ENCODE results near the gene OTX1.

OTX1 gene

GRCh38 chr2:63035169-63035568, 15.5 kb upstream of the OTX1 start:
- no peak overlapping the region for H3K27ac ChIP-seq
- H3K4me3 ChIP-seq: no peak overlapping the region
- DNase-seq (ENCODE audit: low spot score): no peak
- no peak for TF ChIP-seq CTCF (IDR thresholded peaks at IDR 0.05)

DNA sequence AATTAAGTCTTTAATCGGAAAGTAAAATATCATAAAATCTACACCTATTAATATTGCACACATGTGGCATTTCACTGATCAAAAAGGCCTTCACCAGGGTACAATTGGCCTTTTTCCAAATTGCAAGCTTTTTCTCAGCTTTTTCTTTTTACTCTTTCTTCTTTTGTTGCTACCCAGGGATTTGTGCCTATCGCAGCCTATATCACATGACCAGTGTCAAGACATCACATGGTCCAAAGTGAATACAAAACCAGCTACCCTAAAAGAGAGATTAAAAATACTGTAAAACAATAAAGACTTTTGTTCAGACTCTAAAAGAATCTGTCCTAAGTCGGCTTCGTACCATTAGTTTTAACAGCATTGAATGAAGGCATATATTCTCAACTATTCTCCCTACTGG, 15.0 kb upstream of the OTX1 start:
- Histone ChIP-seq H3K27ac (no peak overlapping the region), H3K4me3 (no peak overlapping the region)
- TF ChIP-seq CTCF (IDR thresholded peaks at IDR 0.05): no peak
- DNase-seq (ENCODE audit: low spot score): no peak

GRCh38 chr2:63038034-63038433, 12.6 kb upstream of the OTX1 start:
- no peak for DNase-seq (ENCODE audit: low spot score)
- no peak overlapping the region for H3K4me3 ChIP-seq
- TF ChIP-seq CTCF (IDR thresholded peaks at IDR 0.05): no peak

DNA sequence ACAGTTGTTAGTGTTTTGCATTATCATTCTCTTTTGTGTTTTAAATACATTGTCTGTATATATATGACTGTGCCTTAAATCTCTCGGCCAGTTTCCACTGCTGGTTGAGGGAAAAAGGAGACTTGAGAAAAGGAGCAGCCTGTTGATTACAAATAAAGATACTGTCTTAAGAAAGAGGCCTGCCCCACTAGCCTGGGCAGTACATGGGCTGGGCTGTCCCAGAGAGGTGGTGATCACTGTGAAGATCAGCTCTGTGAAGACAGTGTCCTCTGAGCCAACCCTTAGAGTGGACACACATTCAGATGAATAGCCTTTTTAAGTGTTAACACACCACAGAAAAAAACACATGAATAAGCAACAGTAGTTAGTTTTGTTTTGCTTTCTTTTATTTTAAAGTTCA, 10.0 kb upstream of the OTX1 start:
- no peak for TF ChIP-seq CTCF (IDR thresholded peaks at IDR 0.05)
- no peak for DNase-seq (ENCODE audit: low spot score)
- no peak overlapping the region for H3K4me3 ChIP-seq
- no peak overlapping the region for H3K27ac ChIP-seq

More at GRCh38 chr2:63038034-63038433, 12.6 kb upstream of the OTX1 start:
- H3K27ac ChIP-seq: no peak overlapping the region

DNA sequence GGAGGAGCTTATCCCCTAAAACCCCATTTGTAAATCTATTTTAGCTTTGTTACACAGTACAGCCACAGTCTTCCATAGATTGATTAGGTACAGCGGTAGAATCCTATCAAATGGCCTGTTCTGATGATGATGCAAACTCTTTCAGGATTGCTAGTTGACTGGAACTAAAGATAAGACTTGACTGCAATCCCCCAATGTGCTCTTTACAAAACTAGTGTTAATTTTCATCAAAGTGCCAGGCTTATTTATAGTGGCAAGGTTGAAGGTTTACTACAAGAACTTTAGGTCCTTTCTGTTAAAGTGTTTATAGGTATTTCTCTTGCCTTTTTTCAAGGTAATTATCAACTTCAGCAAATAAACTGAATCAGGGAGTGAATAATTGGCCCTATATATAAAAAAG, 9.0 kb upstream of the OTX1 start:
- no peak for TF ChIP-seq CTCF (IDR thresholded peaks at IDR 0.05)
- DNase-seq (ENCODE audit: low spot score): no peak
- Histone ChIP-seq H3K4me3 (no peak overlapping the region), H3K27ac (no peak overlapping the region)

- no peak for TF ChIP-seq CTCF (IDR thresholded peaks at IDR 0.05)
- DNase-seq (ENCODE audit: low spot score): no peak
- no peak overlapping the region for H3K27ac ChIP-seq
Measured at GRCh38 chr2:63044362-63045327, 6.0 kb upstream of the OTX1 start.

DNA sequence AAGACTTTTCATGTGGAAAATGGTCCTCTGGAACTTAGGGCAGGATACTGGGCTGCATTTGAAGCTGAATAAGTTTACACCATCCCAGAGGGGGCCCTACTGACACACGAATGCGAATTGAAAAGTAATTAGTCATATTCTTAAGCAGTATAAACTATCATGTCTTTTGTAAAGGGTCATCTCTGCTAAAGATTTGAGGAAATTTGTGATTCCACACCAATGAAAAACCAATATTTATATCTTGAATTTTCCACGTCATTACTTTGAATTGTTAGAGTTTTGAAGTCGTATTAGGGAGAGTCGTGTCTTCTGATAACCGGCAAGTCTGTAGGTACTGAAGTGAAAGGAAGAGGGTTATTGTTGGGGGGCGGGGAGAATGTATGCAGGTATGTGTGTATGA, 4.1 kb upstream of the OTX1 start:
- no peak for DNase-seq (ENCODE audit: low spot score)
- H3K27ac ChIP-seq: no peak overlapping the region

More at GRCh38 chr2:63044362-63045327, 6.0 kb upstream of the OTX1 start:
- no peak overlapping the region for H3K4me3 ChIP-seq

More for the DNA sequence above, 4.1 kb upstream of the OTX1 start:
- H3K4me3 ChIP-seq: no peak overlapping the region
- no peak for TF ChIP-seq CTCF (IDR thresholded peaks at IDR 0.05)

Measured in coronary artery (tissue), 2 donors.